ENCODE measurements around the gene TMEM132E.
A peak's percentile ranks its signal among the peaks of the same experiment; 100 is the strongest.

The TMEM132E gene

DNA sequence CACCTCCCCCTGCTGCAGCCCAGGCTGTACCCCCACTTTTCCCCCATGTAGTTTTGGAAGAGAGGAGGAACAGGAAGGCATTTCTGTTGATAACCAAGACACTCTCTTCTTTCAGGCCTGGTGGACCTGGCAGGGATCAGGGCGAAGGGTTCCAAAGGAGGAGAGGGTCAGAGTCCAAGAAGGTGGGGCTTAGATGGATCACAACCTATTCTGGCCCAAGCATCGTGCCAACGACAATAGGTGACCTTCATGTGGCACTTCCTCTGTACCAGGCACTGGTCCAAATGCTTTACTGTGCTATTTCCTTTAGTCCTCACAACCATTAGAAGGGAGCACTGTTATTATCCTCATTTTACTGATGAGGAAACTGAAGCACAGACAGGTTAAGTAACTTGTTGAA is 84.3 kb downstream of the TMEM132E start:
- DNase-seq: no peak
- intact Hi-C loops (cut with DNase I; ENCODE audit: low total_unique reads): no loop called here
- TF ChIP-seq, protein P1, sequence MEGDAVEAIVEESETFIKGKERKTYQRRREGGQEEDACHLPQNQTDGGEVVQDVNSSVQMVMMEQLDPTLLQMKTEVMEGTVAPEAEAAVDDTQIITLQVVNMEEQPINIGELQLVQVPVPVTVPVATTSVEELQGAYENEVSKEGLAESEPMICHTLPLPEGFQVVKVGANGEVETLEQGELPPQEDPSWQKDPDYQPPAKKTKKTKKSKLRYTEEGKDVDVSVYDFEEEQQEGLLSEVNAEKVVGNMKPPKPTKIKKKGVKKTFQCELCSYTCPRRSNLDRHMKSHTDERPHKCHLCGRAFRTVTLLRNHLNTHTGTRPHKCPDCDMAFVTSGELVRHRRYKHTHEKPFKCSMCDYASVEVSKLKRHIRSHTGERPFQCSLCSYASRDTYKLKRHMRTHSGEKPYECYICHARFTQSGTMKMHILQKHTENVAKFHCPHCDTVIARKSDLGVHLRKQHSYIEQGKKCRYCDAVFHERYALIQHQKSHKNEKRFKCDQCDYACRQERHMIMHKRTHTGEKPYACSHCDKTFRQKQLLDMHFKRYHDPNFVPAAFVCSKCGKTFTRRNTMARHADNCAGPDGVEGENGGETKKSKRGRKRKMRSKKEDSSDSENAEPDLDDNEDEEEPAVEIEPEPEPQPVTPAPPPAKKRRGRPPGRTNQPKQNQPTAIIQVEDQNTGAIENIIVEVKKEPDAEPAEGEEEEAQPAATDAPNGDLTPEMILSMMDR (IDR thresholded peaks at IDR 0.05): no peak
- Histone ChIP-seq H3K27ac (no peak overlapping the region), H3K4me3 (no peak overlapping the region), H3K9me3 (no peaks in the 10 kb centered on the region), H3K36me3 (no peaks in the 10 kb centered on the region), H3K4me1 (no peaks in the 10 kb centered on the region), H3K27me3 (peaks cover 0 to 50% of the 10 kb centered on the region in 2 donors)

DNA sequence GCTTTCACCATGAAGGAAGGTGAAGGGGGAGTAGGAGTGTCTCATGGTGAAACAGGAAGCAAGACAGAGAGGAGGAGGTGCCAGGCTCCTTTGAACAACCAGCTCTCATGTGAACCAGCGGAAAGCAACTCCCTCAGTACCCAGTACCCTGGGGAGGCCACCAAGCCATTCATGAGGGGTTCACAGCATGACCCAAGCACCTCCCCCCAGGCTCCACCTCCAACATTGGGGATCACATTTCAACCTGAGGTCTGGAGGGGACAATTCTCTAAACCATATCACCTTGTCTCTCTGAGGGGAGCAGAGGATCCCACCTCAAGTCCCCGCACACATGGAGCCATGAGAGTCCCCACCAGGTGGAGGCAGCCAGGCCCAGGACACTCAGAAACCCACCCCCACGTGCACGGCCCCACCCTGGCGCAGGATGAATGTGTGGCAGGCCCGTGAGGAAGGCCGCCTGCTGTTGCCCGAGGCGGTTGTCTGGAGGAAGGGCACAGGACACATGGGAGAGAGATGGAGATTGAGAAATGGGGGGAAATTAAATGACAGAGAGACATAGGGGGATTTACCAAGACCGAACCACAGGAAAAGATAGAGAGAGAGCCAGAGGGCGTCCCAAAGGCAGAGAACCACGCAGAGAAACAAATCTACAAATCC is 85.9 kb downstream of the TMEM132E start:
- TF ChIP-seq, protein P1 (IDR thresholded peaks at IDR 0.05): no peak
- Histone ChIP-seq H3K4me1 (no peaks in the 10 kb centered on the region), H3K36me3 (no peaks in the 10 kb centered on the region), H3K27me3 (peaks cover 0 to 45% of the 10 kb centered on the region in 2 donors), H3K27ac (no peak overlapping the region), H3K4me3 (no peak overlapping the region), H3K9me3 (no peaks in the 10 kb centered on the region)
- DNase-seq: peak in 1 of 2 donors; percentile 56
- intact Hi-C loops (cut with DNase I; ENCODE audit: low total_unique reads): no loop called here

DNA sequence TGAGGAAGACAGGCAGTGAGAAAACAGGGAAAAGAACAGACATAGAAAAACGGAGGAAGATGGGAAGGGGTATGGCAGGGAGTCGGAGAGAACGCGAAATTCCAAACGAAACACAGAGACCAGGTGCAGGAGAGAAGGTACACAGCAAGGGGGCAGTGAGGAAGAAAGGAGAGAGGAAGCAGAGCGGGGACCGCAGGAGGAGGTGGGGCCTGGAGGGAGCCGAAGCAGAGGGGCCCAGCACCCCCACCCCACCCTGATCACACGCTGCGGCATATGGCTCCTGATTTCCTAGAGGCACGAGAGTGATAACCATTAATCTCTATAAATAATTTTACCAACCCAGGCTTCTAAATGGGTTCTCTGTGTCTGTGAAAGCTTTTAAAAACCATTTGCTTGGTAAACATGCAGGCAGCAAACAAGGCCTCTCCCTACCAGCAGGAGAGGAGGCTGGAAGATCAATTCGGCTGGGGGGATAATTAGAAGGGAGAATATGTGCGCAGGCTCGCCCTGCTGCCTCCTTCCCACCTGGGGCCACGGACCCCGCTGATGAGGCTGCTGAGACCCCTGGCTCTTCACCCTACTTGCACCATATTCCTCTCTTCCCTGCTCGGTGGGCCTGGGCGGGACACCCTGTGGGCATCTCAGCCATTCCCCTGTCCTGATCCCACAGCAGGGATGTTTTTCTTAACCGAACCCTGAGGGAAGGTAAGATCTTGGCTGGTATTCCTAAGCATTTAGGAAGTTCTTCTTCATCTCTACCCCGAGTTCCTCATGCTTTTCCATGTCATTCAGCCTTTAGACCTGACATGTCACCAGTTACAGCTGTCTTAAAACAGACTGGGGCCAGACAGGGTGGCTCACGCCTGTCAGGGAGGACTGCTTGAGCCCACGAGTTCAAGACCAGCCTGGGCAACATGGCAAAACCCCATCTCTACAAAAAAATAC is 86.7 kb downstream of the TMEM132E start:
- intact Hi-C loops (cut with DNase I; ENCODE audit: low total_unique reads): no loop called here
- TF ChIP-seq, protein P1 (IDR thresholded peaks at IDR 0.05): no peak
- Histone ChIP-seq H3K4me3 (no peak overlapping the region), H3K4me1 (no peaks in the 10 kb centered on the region), H3K9me3 (no peaks in the 10 kb centered on the region), H3K36me3 (no peaks in the 10 kb centered on the region), H3K27ac (no peak overlapping the region), H3K27me3 (peaks cover 0 to 43% of the 10 kb centered on the region in 2 donors)
- DNase-seq: peak in 1 of 2 donors; percentile 29

DNA sequence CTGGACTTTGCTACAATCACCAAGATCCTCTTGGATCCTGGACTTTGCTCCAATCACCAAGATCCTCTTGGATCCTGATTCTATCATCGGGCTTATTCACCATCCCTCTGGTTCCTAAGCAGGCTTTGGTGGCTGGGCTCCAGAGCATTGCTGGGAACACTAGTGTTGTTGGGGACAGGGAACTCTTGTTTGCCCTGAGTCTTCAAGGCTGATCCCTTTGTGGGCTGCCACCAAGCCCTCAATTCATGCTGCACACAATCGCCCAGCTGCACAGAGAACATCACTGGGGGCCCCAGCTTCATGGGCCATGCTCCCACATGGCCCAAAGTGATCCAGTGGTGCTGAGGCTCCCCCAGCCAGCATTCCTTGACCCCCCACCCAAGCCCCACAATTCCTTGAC is 88.3 kb downstream of the TMEM132E start:
- Histone ChIP-seq H3K4me1 (no peaks in the 10 kb centered on the region), H3K4me3 (no peak overlapping the region), H3K27me3 (peaks cover 0 to 43% of the 10 kb centered on the region in 2 donors), H3K27ac (no peak overlapping the region), H3K36me3 (no peaks in the 10 kb centered on the region), H3K9me3 (no peaks in the 10 kb centered on the region)
- TF ChIP-seq, protein P1 (IDR thresholded peaks at IDR 0.05): no peak
- intact Hi-C loops (cut with DNase I; ENCODE audit: low total_unique reads): no loop called here
- peak in 1 of 2 donors; percentile 44 for DNase-seq

DNA sequence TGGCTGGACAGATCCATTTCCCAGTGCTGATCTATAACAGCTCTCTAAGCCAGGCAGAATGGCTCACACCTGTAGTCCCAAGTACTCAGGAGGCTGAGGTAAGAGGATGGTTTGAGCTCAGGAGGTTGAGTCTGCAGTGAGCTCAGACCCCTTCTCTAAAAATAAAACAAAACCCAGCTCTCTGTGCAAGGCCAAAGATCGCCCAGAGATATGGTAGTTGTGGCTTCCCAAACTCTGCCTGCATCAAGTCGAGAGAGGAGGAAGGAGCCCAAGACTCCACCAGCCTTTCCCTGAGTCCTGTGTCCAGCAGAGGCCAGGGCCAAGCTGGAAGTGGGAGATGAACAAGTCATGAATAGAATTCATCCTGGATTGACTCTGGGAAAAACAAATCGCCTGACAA is 88.8 kb downstream of the TMEM132E start:
- Histone ChIP-seq H3K36me3 (no peaks in the 10 kb centered on the region), H3K27ac (no peak overlapping the region), H3K4me3 (no peak overlapping the region), H3K4me1 (no peaks in the 10 kb centered on the region), H3K9me3 (no peaks in the 10 kb centered on the region), H3K27me3 (peaks cover 0 to 39% of the 10 kb centered on the region in 2 donors)
- intact Hi-C loops (cut with DNase I; ENCODE audit: low total_unique reads): no loop called here
- TF ChIP-seq, protein P1 (IDR thresholded peaks at IDR 0.05): no peak
- no peak for DNase-seq
